Neural cell (in vitro differentiated cells): Measurements from ENCODE around the gene ZNF536. TPM values are rescaled to one million over a fixed set of nuclear protein-coding genes. Genes with fewer than 3 reads are reported as not detected.

Experiments used
- H2AFZ ChIP-seq: fragments of 200-600, 300-800 bp; sonication (generic), shearing (Covaris generic); 2 replicates; pipeline ENCODE4 v1.6.0; 2014; ENCODE audit warnings: low read depth, mild to moderate bottlenecking, antibody characterized with exemption, low read length, moderate library complexity
- H3F3A ChIP-seq: fragments of 200-600 bp; shearing (Covaris generic); 2 replicates; pipeline ENCODE4 v1.6.1; 2016; ENCODE audit warnings: mild to moderate bottlenecking, moderate library complexity, mixed read lengths, antibody characterized with exemption, low read length; ENCODE audit not compliant: insufficient read depth, poor library complexity, severe bottlenecking
- H3K27ac ChIP-seq: fragments of 200-600, 300-800 bp; sonication (generic), shearing (Covaris generic); 2 replicates; pipeline ENCODE4 v1.5.1; 2014; ENCODE audit warnings: mild to moderate bottlenecking, low read length, moderate library complexity
- H3K27me3 ChIP-seq: fragments of 300-800, 200-600 bp; sonication (generic), shearing (Covaris generic); 2 replicates; pipeline ENCODE4 v1.6.0; 2014; ENCODE audit warnings: mild to moderate bottlenecking, low read depth, low read length, moderate library complexity; ENCODE audit not compliant: insufficient read depth
- H3K36me3 ChIP-seq: fragments of 300-800, 200-600 bp; sonication (generic), shearing (Covaris generic); 2 replicates; pipeline ENCODE4 v1.5.1; 2014; ENCODE audit warnings: mild to moderate bottlenecking, antibody characterized with exemption, low read length, moderate library complexity; ENCODE audit not compliant: insufficient read depth
- H3K4me2 ChIP-seq: fragments of 300-800, 200-600 bp; sonication (generic), shearing (Covaris generic); 2 replicates; pipeline ENCODE4 v1.6.0; 2014; ENCODE audit warnings: mild to moderate bottlenecking, low read length
- H3K4me3 ChIP-seq: fragments of 300-800, 200-600 bp; sonication (generic), shearing (Covaris generic); 2 replicates; pipeline ENCODE4 v1.5.1; 2014; ENCODE audit warnings: mild to moderate bottlenecking, low read length, moderate library complexity
- H3K79me2 ChIP-seq: fragments of 200-600 bp; shearing (Covaris generic); replicated peaks from 2 replicates; pipeline ENCODE4 v1.6.0; 2014; ENCODE audit warnings: mild to moderate bottlenecking, low read length, moderate library complexity; ENCODE audit not compliant: insufficient read depth
- H3K9ac ChIP-seq: fragments of 300-800, 200-600 bp; sonication (generic), shearing (Covaris generic); 2 replicates; pipeline ENCODE4 v1.6.1; 2016; ENCODE audit warnings: mild to moderate bottlenecking, low read length, mixed read lengths
- H3K9me2 ChIP-seq: fragments of 200-600 bp; shearing (Covaris generic); 2 replicates; pipeline ENCODE4 v1.6.1; 2016; ENCODE audit warnings: mild to moderate bottlenecking, low read length, mixed read lengths; ENCODE audit not compliant: insufficient read depth
- H3K9me3 ChIP-seq: fragments of 200-600, 300-800 bp; sonication (generic), shearing (Covaris generic); 2 replicates; pipeline ENCODE4 v1.6.1; 2016; ENCODE audit warnings: mild to moderate bottlenecking, mixed run types, low read length, moderate library complexity, mixed read lengths
- H4K20me1 ChIP-seq: fragments of 200-600 bp; shearing (Covaris generic); 2 replicates; pipeline ENCODE4 v1.6.1; 2016; ENCODE audit warnings: mild to moderate bottlenecking, mixed run types; ENCODE audit not compliant: insufficient read depth
- EP300 ChIP-seq: fragments of 450-650 bp; conservative IDR thresholded peaks from 2 replicates; pipeline ENCODE4 v1.6.1; 2014; ENCODE audit warnings: antibody characterized with exemption, mild to moderate bottlenecking, moderate library complexity; ENCODE audit not compliant: poor library complexity, severe bottlenecking
- EZH2 ChIP-seq: fragments of 200-600, 300-800 bp; shearing (Covaris generic), sonication (generic); IDR thresholded peaks from 2 replicates; pipeline ENCODE4 v1.6.1; 2014; ENCODE audit warnings: antibody characterized with exemption, low read length, borderline replicate concordance, mild to moderate bottlenecking; ENCODE audit not compliant: insufficient read depth, poor library complexity, severe bottlenecking
- MXI1 ChIP-seq: fragments of 450-650 bp; conservative IDR thresholded peaks from 2 replicates; pipeline ENCODE4 v1.6.1; 2014; ENCODE audit warnings: antibody characterized with exemption, mild to moderate bottlenecking; ENCODE audit not compliant: poor library complexity, severe bottlenecking
- POLR2AphosphoS5 ChIP-seq: IDR thresholded peaks from 2 replicates; pipeline ENCODE4 v1.6.1; 2012
- RAD21 ChIP-seq: fragments of 450-650 bp; conservative IDR thresholded peaks from 2 replicates; pipeline ENCODE4 v1.6.1; 2014; ENCODE audit warnings: antibody characterized with exemption, mild to moderate bottlenecking, moderate library complexity
- SMC3 ChIP-seq: fragments of 450-650 bp; conservative IDR thresholded peaks from 2 replicates; pipeline ENCODE4 v1.6.1; 2014; ENCODE audit warnings: antibody characterized with exemption, mild to moderate bottlenecking, moderate library complexity; ENCODE audit not compliant: poor library complexity
- TAF1 ChIP-seq: IDR thresholded peaks from 2 replicates; pipeline ENCODE4 v1.6.1; 2012; ENCODE audit warnings: low read depth
- polyA plus RNA-seq: library from polyadenylated mRNA; depleted of rRNA; stranded (reverse); fragments of >200 nt; gene quantifications from 2 replicates; pipeline ENCODE4 v1.2.3, GENCODE V29; 2014
- TF ChIP-seq, protein P1 (sequence below): IDR thresholded peaks from 2 replicates; pipeline ENCODE4 v1.6.1; 2012; ENCODE audit warnings: borderline replicate concordance
- TF ChIP-seq, protein P2 (sequence below): fragments of 450-650 bp; IDR thresholded peaks from 2 replicates; pipeline ENCODE4 v1.5.1; 2014; ENCODE audit warnings: antibody characterized with exemption, mild to moderate bottlenecking, moderate library complexity; ENCODE audit not compliant: poor library complexity, severe bottlenecking

The ZNF536 gene
- polyA plus RNA-seq, 1 donor from 2014 or later = 13.9 TPM

DNA sequence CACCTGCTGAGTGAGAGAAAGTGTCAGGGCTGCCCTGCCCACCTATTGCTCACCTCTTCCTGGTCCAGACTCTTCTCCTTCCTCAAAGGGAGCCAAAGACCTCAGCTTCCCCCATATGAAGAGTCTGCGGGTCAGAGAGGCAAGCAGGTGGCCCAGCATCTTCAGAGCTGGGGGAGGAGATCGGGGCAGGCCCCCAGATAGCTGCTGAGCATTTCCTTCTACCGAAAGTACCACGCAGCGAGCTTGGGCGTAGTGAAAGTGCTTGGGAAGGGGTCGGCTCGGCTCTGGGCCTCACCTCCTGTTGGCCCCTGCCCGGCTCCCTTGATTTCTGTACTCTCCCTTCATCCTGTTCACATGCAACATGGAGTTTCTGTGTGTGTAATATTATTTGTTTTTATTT lies 12.2 kb upstream of the ZNF536 start:
- Histone ChIP-seq H3F3A (no peaks in the 10 kb centered on the region), H3K4me3 (no peak overlapping the region), H2AFZ (no peak overlapping the region), H3K27me3 (no peaks in the 10 kb centered on the region), H3K9ac (no peak overlapping the region), H3K79me2 (no peaks in the 10 kb centered on the region), H4K20me1 (no peaks in the 10 kb centered on the region), H3K27ac (no peak overlapping the region), H3K9me3 (no peaks in the 10 kb centered on the region), H3K4me2 (no peak overlapping the region), H3K9me2 (no peaks in the 10 kb centered on the region), H3K36me3 (no peaks in the 10 kb centered on the region)
- TF ChIP-seq, protein P1, sequence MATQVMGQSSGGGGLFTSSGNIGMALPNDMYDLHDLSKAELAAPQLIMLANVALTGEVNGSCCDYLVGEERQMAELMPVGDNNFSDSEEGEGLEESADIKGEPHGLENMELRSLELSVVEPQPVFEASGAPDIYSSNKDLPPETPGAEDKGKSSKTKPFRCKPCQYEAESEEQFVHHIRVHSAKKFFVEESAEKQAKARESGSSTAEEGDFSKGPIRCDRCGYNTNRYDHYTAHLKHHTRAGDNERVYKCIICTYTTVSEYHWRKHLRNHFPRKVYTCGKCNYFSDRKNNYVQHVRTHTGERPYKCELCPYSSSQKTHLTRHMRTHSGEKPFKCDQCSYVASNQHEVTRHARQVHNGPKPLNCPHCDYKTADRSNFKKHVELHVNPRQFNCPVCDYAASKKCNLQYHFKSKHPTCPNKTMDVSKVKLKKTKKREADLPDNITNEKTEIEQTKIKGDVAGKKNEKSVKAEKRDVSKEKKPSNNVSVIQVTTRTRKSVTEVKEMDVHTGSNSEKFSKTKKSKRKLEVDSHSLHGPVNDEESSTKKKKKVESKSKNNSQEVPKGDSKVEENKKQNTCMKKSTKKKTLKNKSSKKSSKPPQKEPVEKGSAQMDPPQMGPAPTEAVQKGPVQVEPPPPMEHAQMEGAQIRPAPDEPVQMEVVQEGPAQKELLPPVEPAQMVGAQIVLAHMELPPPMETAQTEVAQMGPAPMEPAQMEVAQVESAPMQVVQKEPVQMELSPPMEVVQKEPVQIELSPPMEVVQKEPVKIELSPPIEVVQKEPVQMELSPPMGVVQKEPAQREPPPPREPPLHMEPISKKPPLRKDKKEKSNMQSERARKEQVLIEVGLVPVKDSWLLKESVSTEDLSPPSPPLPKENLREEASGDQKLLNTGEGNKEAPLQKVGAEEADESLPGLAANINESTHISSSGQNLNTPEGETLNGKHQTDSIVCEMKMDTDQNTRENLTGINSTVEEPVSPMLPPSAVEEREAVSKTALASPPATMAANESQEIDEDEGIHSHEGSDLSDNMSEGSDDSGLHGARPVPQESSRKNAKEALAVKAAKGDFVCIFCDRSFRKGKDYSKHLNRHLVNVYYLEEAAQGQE = no peak
- no peak for TF ChIP-seq POLR2AphosphoS5
- TF ChIP-seq MXI1 = no peak
- TF ChIP-seq EP300 = no peak
- no peak for TF ChIP-seq SMC3
- TF ChIP-seq, protein P2, sequence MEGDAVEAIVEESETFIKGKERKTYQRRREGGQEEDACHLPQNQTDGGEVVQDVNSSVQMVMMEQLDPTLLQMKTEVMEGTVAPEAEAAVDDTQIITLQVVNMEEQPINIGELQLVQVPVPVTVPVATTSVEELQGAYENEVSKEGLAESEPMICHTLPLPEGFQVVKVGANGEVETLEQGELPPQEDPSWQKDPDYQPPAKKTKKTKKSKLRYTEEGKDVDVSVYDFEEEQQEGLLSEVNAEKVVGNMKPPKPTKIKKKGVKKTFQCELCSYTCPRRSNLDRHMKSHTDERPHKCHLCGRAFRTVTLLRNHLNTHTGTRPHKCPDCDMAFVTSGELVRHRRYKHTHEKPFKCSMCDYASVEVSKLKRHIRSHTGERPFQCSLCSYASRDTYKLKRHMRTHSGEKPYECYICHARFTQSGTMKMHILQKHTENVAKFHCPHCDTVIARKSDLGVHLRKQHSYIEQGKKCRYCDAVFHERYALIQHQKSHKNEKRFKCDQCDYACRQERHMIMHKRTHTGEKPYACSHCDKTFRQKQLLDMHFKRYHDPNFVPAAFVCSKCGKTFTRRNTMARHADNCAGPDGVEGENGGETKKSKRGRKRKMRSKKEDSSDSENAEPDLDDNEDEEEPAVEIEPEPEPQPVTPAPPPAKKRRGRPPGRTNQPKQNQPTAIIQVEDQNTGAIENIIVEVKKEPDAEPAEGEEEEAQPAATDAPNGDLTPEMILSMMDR = no peak
- TF ChIP-seq EZH2 = no peak
- no peak for TF ChIP-seq RAD21
- TF ChIP-seq TAF1 = no peak

DNA sequence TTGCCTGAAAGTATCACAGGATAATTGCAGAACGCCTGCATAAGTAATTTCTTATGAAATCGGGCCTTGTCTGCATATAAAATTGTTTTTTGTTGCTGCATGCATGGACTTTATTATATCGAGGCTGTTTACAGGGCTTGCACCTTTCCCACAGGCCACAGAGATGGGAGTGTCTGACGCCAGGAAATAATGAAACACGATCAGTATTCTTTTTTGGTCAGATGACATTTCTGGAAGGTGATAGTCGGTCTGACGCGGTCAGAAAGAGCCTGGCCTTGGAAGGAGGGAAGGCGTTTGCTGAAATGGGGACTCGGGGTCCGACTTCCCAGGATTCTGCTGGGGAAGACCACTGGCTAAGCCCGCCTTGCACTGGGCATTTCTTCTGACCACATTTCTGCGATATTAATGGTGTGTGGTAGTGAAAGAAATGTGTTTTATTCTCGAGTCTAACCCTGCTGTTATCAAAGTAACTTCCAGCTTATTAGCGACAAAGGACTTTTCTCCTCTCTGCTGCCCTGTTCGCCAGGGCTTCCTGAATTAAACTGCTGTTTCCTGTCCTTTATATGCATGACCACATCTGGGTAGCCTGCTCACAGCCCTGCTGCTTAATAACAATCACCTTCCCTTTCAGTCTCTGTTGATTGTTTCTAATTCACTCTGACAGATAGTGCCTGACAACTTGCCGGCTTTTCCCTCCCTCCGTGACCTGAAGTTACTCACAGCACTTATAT lies 11.6 kb upstream of the ZNF536 start:
- Histone ChIP-seq H3K4me3 (no peak overlapping the region), H3K4me2 (no peak overlapping the region), H3K79me2 (no peaks in the 10 kb centered on the region), H3K9me3 (no peaks in the 10 kb centered on the region), H3K36me3 (no peaks in the 10 kb centered on the region), H3K27me3 (no peaks in the 10 kb centered on the region), H4K20me1 (no peaks in the 10 kb centered on the region), H3K9me2 (no peaks in the 10 kb centered on the region), H3K27ac (no peak overlapping the region), H3K9ac (no peak overlapping the region), H2AFZ (no peak overlapping the region), H3F3A (no peaks in the 10 kb centered on the region)
- no peak for TF ChIP-seq EP300
